Choroid plexus epithelial cell (primary cell): ENCODE results near the gene SLPI.

ENCODE experiments used
- DNase-seq: peaks from one replicate; pipeline ENCODE4 v3.0.0-alpha.2; 2010; ENCODE audit warnings: low read depth
- H3K4me3 ChIP-seq: 2 replicates; pipeline ENCODE4 v1.5.1; 2011; ENCODE audit warnings: low read depth, mild to moderate bottlenecking, control low read depth, low read length, moderate library complexity
- TF ChIP-seq, protein P1 (sequence below): conservative IDR thresholded peaks from 2 replicates; pipeline ENCODE4 v1.5.1; 2011; ENCODE audit warnings: low read depth, mild to moderate bottlenecking, control low read depth, inconsistent platforms, low read length, moderate library complexity

The SLPI gene

DNA sequence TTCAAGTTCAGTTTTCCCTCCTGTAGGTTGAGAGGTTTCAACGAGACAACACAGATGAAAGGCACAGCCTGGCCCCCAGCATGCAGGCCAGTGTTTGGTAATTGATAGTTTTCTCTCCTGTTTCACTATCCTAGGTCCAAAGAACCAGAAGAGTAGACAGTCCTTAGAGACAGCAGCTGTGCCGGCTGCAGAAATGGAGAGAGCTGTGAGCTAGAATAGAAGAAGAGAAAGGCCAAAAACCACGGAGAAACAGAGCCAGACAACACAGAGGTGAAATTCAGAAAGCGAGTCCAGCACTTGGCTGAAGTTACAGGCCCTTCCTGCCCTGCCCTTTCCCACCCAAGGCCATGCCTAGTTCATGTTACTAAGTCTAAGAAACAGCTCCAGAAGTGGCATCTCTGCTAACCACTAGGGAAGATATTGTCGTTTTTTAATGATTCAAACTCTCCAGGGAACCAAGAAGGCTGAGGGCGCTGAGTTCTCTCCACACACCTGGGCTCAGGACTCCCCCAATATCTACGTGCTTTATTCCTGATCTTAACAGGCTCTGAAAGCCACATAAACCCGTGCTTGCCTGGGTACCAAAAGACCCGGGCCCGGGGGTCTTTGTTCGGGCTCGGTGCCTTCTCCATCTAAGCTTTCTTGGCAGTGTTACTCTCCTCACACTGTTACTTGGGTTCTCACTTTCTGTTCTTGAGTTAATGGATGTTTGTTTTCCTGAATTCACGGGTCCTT is 35.7 kb upstream of the SLPI start:
- TF ChIP-seq, protein P1, sequence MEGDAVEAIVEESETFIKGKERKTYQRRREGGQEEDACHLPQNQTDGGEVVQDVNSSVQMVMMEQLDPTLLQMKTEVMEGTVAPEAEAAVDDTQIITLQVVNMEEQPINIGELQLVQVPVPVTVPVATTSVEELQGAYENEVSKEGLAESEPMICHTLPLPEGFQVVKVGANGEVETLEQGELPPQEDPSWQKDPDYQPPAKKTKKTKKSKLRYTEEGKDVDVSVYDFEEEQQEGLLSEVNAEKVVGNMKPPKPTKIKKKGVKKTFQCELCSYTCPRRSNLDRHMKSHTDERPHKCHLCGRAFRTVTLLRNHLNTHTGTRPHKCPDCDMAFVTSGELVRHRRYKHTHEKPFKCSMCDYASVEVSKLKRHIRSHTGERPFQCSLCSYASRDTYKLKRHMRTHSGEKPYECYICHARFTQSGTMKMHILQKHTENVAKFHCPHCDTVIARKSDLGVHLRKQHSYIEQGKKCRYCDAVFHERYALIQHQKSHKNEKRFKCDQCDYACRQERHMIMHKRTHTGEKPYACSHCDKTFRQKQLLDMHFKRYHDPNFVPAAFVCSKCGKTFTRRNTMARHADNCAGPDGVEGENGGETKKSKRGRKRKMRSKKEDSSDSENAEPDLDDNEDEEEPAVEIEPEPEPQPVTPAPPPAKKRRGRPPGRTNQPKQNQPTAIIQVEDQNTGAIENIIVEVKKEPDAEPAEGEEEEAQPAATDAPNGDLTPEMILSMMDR, result no peak
- no peak for DNase-seq

DNA sequence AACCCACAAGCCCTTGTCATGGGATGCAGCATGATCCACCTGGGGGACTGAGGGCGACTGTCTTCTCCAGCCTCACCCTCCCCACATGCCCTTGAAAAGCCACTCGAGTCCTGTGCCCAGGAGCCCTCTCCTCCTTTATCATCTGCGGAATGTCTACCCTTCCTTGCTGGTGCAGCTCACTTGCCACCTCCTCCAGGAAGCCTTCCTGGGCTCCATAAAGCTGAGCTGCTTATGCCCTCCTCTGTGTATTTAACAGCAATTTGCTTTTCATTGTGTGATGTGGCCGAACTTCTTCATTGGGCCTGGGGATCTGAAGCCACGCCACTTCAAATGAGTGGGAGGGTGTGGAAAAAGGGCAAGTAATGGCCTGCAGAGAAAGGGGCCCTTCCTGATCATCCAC is 34.5 kb upstream of the SLPI start:
- H3K4me3 ChIP-seq, result no peak overlapping the region
- TF ChIP-seq, protein P1, result no peak
- DNase-seq, result no peak

More for the DNA sequence above, 35.7 kb upstream of the SLPI start:
- H3K4me3 ChIP-seq, result no peak overlapping the region

DNA sequence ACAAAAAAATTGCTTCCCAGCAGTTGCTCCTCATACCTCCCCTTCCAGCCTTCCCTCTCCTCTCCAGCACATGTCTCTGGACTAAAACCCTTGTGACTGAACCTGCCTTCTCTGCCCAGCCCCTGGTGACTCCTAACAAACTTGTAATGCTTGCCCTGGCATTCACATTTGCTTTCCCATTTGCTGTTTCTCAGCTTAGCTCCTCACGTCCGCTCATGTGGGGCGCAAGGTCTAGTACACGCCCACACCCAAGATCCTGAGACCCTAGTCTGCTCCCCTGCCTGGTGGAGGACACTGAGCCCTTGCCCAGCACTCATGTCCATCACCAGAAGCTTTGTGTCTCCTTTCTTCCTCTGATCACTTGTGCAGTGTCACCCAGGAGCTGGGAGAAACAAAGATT is 34.0 kb upstream of the SLPI start:
- no peak for DNase-seq

DNA sequence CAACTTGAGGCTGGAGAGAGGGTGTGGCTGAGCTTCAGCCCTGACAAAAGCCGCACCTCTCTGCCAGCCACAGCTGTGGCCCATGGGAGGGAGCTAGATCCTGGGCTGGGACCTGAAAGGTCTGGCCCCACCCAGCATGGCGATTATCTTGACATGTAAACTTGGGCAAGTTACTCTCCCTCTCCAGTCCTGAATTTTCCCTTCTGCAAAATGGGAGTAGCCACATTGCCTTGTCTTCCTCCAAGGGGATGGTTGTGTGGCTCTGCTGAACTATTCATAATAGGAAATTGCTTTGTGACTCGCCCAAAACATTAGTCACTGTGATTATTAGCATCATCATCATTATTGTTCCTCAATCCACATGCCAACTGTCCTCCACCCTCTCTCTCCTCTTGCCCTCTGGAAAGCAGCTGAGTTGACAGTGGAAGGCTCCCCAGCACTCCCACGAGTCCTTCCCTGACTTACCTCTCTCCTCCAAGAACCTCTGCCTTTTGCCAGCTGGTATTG is 29.2 kb upstream of the SLPI start:
- no peak for DNase-seq
- H3K4me3 ChIP-seq, result no peak overlapping the region
- TF ChIP-seq, protein P1, result no peak

More for the DNA sequence above, 34.0 kb upstream of the SLPI start:
- no peak overlapping the region for H3K4me3 ChIP-seq
- TF ChIP-seq, protein P1, result no peak

DNA sequence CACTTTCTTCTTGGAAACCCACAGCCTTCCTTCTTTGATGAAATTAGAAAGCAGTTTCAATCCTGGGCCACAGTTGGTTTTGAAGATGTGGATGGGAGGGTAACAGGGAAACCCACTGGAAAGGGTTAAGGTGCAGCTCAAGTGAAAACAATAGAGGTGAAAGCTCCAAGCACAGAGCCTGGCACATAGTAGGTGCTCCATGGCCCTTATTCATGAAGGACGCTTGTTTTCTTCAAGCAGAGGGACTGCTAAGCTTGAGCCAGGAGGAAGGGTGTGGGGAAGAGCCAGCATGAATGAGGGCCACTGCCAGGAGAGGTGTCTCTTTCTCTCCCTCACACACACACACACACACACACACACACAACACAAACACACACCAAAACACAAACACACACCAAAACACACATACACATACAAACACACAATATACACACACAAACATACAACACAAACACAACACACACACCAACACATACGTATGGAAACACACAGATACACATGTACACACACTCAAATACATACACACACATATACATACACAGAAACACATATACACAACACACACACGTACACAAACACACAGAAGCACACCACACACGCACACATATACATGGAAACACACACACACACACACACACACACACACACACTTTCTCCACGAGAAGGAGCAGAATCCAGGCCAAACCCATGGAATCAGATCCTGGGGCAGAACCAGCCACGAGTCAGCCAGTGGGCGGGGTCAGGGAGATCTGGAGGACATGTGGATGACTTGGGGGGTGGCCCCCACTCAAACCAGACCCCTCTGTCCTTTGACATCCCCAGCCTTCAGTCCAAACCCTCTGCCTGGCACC is 28.6 kb upstream of the SLPI start:
- no peak overlapping the region for H3K4me3 ChIP-seq
- TF ChIP-seq, protein P1, result no peak
- no peak for DNase-seq

DNA sequence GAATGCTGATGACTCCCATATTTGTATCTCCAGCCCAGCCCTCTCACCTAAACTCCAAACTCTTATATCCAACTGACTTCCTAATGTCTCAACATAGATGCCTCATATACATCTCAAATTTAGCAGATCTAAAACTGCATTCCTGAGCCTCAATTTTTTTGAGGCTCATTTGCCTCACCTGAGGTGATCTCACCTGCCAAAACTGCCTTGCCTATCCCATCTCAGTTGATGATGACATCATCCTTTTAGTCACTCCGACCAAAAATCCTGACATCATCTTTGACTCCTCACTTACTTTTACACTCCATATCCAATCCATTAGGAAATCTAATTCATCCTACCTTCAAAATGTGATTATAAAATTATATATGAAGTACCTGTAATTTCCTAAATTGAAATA is 25.6 kb upstream of the SLPI start:
- H3K4me3 ChIP-seq, result no peak overlapping the region
- no peak for DNase-seq
- TF ChIP-seq, protein P1, result no peak
